Panc1 (cell line): Measurements from ENCODE around the gene TRAFD1. TPM values are rescaled to one million over a fixed set of nuclear protein-coding genes. Genes with fewer than 3 reads are reported as not detected.
A peak's percentile ranks its signal among the peaks of the same experiment; 100 is the strongest.

Source experiments
- ATAC-seq: fragments of 200-7000 bp; cut with Tn5 transposase; 2 replicates; pipeline ENCODE4 v1.9.1; 2020; ENCODE audit warnings: mild to moderate bottlenecking, moderate library complexity
- BruUV-seq: library from RNA; stranded (reverse); fragments of 400-500 nt; replicated peaks from 2 replicates; lab custom pipeline; 2021; lab: Mats Ljungman, UMichigan
- CTCF ChIA-PET: fragments of 300-600 bp; sonication (Branson Sonifier 250); formaldehyde crosslinking; loops from one replicate; lab custom pipeline; 2022; ENCODE audit warnings: antibody characterized with exemption; lab: Charles Lee
- POLR2A ChIA-PET: fragments of 300-600 bp; sonication (Branson Sonifier 250); formaldehyde crosslinking; loops from one replicate; lab custom pipeline; 2022; ENCODE audit warnings: antibody characterized with exemption; lab: Charles Lee
- DNase-seq: peaks from one replicate; pipeline ENCODE4 v3.0.0-alpha.2; 2010; ENCODE audit warnings: low read depth, low spot score
- H3K27ac ChIP-seq: 2 replicates; pipeline ENCODE4 v1.5.1; 2011; ENCODE audit warnings: mild to moderate bottlenecking, low read length, inconsistent platforms
- H3K27me3 ChIP-seq: fragments of 200-500 bp; sonication (Bioruptor generic); 2 replicates; pipeline ENCODE4 v1.6.0; 2014; ENCODE audit warnings: low read length, inconsistent platforms; ENCODE audit not compliant: control insufficient read depth, insufficient read depth
- H3K36me3 ChIP-seq: fragments of 200-500 bp; sonication (Bioruptor generic); 2 replicates; pipeline ENCODE4 v1.5.1; 2014; ENCODE audit warnings: inconsistent platforms, mild to moderate bottlenecking, low read length, moderate library complexity; ENCODE audit not compliant: control insufficient read depth, insufficient read depth
- H3K4me1 ChIP-seq: 2 replicates; pipeline ENCODE4 v1.5.1; 2011; ENCODE audit warnings: inconsistent platforms, mild to moderate bottlenecking, low read length, moderate library complexity; ENCODE audit not compliant: control insufficient read depth, insufficient read depth
- H3K4me3 ChIP-seq, 2 experiments: 2 replicates each; pipeline ENCODE4 v1.5.1; 2011 to 2012; ENCODE audit warnings: low read depth in 2 of 2, low read length in 2 of 2, mild to moderate bottlenecking in 2 of 2, inconsistent platforms in 1 of 2, moderate library complexity in 1 of 2
- H3K9me3 ChIP-seq: fragments of 200-500 bp; sonication (Bioruptor generic); 2 replicates; pipeline ENCODE4 v1.5.1; 2014; ENCODE audit warnings: low read depth, mild to moderate bottlenecking, inconsistent platforms, low read length, moderate library complexity; ENCODE audit not compliant: control insufficient read depth, insufficient read depth
- POLR2AphosphoS5 ChIP-seq: IDR thresholded peaks from 2 replicates; pipeline ENCODE4 v1.6.1; 2012; ENCODE audit warnings: mild to moderate bottlenecking, low read depth, low read length, moderate library complexity
- SIN3A ChIP-seq: IDR thresholded peaks from 2 replicates; pipeline ENCODE4 v1.6.1; 2012; ENCODE audit warnings: low read depth, mild to moderate bottlenecking, low read length, moderate library complexity, borderline replicate concordance; ENCODE audit not compliant: insufficient read depth
- TCF7L2 ChIP-seq: IDR thresholded peaks from 2 replicates; pipeline ENCODE4 v1.6.1; 2011; ENCODE audit warnings: mild to moderate bottlenecking, low read depth, low read length, inconsistent platforms
- in situ Hi-C: cut with HindIII; loops from 2 replicates; pipeline ENCODE4 v1.10.0; 2016; ENCODE audit warnings: low sequenced_read_pairs, low pct_unique_long_range_greater_than_20kb
- intact Hi-C: fragments of 100-400 bp; cut with micrococcal nuclease; formaldehyde crosslinking; loops from one replicate; pipeline ENCODE4 v1.10.0; 2022; ENCODE audit not compliant: unreplicated experiment
- total RNA-seq: library from RNA; stranded (reverse); gene quantifications from one replicate; pipeline ENCODE4 v1.2.1, GENCODE V29; 2021; ENCODE audit not compliant: unreplicated experiment
- TF ChIP-seq, protein P1 (sequence below): fragments of 450-650 bp; IDR thresholded peaks from 2 replicates; pipeline ENCODE4 v1.5.1; 2017; ENCODE audit warnings: mild to moderate bottlenecking
- TF ChIP-seq, protein P2 (sequence below), 2 experiments: IDR thresholded peaks; 2 replicates each; pipeline ENCODE4 v1.6.1; 2011 to 2012; ENCODE audit warnings: low read depth in 2 of 2, control low read depth in 1 of 2, low read length in 1 of 2, mild to moderate bottlenecking in 1 of 2, moderate library complexity in 1 of 2; ENCODE audit not compliant: insufficient read depth in 1 of 2

The TRAFD1 gene
- total RNA-seq, 1 experiment from 2014 or later = 32.9 TPM

DNA sequence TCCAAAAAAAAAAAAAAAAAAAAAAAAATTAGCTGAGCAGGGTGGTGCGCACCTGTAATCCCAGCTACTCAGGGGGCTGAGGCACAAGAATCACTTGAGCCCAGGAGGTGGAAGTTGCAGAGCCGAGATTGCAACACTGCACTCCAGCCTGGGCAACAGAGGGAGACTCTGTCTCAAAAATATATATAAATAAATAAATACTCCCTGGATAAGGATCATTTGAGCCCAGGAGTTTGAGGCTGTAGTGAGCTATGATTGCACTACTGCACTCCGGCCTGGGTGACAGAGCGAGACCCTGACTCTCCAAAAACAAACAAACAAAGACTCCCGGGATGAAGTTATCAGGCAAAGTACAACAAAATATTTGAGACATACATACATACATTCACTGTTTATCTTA is 13.4 kb upstream of the TRAFD1 start:
- H3K4me1 ChIP-seq = peaks cover 27% of the 10 kb centered on the region
- peak overlapping the region; percentile 58 for H3K27ac ChIP-seq
- H3K9me3 ChIP-seq = no peaks in the 10 kb centered on the region
- no TSS peak for BruUV-seq
- H3K36me3 ChIP-seq = peaks cover 5% of the 10 kb centered on the region; the same call in 1 of the 2 replicates
- no peak overlapping the region for H3K4me3 ChIP-seq
- TF ChIP-seq SIN3A (no peak), TCF7L2 (no peak)
- ChIA-PET POLR2A (interaction anchor here (1.2 kb wide), 1 partner anchor 12 kb away, joined by 4 read pairs; no protein-coding TSS in a partner anchor), CTCF (interaction anchor here (0.7 kb wide), 1 partner anchor 173 kb away, joined by 14 read pairs; no protein-coding TSS in a partner anchor)
- no peaks in the 10 kb centered on the region for H3K27me3 ChIP-seq
- DNase-seq = no peak
- in situ Hi-C loops (no loop called here), intact Hi-C loops (no loop called here)
- peak; percentile 23; the same call in 1 of the 2 replicates for ATAC-seq

DNA sequence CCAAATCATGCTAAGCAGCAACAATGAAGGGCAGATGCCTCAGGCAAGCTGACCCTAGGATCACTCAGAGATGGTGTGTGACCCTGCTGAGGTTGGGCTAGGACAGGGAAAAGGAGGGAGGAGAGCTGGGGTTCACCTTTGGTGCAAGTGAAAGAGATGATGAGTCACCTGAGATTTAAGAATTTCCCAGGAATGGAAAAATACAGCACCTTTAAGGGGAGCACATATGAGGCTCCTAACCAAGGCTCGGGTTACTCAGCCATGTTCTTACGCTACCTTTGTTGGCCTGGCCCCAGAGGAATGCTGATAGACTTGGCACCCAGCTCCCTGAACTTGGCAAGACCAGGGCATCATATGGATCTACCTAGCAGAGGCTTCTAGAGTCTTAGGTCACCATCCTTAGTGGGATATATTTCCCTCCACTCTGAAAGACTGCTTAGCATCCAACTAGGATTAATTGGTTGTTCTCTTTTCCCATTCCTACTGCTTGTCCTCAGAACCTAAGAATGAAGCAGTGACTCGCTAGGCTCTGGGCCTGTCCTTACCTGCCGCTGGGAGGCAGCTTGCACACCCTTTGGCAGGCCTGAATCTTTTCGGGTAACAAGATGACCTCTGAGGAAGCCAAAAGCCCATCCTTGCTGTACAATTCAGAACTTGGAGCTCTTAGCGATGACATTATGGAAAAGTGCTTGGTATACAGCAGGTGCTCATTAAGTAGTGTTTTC is 12.8 kb upstream of the TRAFD1 start:
- Histone ChIP-seq H3K9me3 (no peaks in the 10 kb centered on the region), H3K4me1 (peaks cover 26% of the 10 kb centered on the region), H3K36me3 (peaks cover 5% of the 10 kb centered on the region; the same call in 1 of the 2 replicates), H3K4me3 (no peak overlapping the region), H3K27ac (peak overlapping the region; percentile 58), H3K27me3 (no peaks in the 10 kb centered on the region)
- intact Hi-C loops = no loop called here
- ChIA-PET POLR2A (interaction anchor here (1.2 kb wide), 1 partner anchor 11 kb away, joined by 4 read pairs; no protein-coding TSS in a partner anchor), CTCF (no interaction called here)
- ATAC-seq = peak; percentile 27
- no TSS peak for BruUV-seq
- DNase-seq = no peak
- in situ Hi-C loops = no loop called here
- TF ChIP-seq SIN3A = no peak
- TF ChIP-seq, protein P1, sequence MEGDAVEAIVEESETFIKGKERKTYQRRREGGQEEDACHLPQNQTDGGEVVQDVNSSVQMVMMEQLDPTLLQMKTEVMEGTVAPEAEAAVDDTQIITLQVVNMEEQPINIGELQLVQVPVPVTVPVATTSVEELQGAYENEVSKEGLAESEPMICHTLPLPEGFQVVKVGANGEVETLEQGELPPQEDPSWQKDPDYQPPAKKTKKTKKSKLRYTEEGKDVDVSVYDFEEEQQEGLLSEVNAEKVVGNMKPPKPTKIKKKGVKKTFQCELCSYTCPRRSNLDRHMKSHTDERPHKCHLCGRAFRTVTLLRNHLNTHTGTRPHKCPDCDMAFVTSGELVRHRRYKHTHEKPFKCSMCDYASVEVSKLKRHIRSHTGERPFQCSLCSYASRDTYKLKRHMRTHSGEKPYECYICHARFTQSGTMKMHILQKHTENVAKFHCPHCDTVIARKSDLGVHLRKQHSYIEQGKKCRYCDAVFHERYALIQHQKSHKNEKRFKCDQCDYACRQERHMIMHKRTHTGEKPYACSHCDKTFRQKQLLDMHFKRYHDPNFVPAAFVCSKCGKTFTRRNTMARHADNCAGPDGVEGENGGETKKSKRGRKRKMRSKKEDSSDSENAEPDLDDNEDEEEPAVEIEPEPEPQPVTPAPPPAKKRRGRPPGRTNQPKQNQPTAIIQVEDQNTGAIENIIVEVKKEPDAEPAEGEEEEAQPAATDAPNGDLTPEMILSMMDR = no peak
- TF ChIP-seq, protein P2, sequence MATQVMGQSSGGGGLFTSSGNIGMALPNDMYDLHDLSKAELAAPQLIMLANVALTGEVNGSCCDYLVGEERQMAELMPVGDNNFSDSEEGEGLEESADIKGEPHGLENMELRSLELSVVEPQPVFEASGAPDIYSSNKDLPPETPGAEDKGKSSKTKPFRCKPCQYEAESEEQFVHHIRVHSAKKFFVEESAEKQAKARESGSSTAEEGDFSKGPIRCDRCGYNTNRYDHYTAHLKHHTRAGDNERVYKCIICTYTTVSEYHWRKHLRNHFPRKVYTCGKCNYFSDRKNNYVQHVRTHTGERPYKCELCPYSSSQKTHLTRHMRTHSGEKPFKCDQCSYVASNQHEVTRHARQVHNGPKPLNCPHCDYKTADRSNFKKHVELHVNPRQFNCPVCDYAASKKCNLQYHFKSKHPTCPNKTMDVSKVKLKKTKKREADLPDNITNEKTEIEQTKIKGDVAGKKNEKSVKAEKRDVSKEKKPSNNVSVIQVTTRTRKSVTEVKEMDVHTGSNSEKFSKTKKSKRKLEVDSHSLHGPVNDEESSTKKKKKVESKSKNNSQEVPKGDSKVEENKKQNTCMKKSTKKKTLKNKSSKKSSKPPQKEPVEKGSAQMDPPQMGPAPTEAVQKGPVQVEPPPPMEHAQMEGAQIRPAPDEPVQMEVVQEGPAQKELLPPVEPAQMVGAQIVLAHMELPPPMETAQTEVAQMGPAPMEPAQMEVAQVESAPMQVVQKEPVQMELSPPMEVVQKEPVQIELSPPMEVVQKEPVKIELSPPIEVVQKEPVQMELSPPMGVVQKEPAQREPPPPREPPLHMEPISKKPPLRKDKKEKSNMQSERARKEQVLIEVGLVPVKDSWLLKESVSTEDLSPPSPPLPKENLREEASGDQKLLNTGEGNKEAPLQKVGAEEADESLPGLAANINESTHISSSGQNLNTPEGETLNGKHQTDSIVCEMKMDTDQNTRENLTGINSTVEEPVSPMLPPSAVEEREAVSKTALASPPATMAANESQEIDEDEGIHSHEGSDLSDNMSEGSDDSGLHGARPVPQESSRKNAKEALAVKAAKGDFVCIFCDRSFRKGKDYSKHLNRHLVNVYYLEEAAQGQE (IDR thresholded peaks at IDR 0.05; ENCODE audit: insufficient read depth in 1 of 2, low read depth in 2 of 2, low read length in 1 of 2) = no peak
- no peak for TF ChIP-seq TCF7L2
- TF ChIP-seq POLR2AphosphoS5 = no peak
